Activated naive CD4-positive, alpha-beta T cell treated with anti-CD3 and anti-CD28 coated beads, Interleukin-2, amount 50 U/mL, for 16 hours (primary cell): ENCODE data around the gene DIRAS1.
"Not testable (repeated sequence)": the region's sequence is repeated elsewhere in the genome, so short reads cannot be mapped to it uniquely, and the experiment has no call there.

Experiments
- DNase-seq: peaks from one replicate; pipeline ENCODE4 v3.0.0-alpha.2; 2020

Gene DIRAS1

DNA sequence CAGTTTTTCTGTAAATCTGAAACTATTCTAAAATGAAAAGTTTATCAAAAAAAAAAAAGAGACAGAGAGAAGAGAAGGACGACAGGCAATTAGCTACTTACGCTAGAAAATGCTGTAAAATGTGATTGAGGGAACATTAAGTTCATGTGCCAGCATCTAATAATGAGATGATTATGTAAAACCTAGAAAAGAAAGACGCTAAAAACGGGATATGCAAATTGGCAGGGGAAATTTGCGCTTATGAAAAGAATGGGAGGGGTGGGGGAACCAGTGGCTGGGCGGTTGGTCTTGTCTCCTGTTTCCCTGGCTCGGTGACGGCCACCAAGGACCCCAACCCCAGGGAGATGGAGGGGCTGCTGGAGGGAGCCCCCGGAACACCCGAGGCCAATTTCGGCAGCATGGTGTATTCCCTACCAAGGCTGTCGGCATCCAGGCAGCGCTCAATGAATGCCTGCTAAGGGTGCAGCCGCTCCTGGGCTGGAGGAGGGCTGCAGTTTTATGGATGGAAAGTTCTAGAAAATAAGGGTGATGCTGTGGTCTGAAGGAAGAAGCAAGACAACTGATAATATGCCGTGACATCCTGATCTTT lies 52.9 kb downstream of the DIRAS1 start:
- DNase-seq: no peak

DNA sequence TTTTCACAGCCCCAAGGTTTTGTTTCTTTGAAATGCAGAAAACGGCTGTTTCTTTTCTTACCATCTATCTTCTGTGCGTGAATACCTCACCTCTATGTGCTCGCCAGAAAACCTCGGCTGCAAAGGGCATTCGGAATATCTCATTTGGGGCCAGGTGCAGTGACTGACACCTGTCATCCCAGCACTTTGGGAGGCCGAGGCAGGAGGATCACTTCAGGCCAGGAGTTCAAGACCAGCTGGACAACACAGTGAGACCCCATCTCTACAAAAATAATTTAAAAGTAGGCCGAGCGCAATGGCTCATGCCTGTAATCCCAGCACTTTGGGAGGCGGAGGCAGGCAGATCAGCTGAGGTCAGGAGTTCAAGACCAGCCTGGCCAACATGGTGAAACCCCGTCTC lies 53.8 kb downstream of the DIRAS1 start:
- DNase-seq: not testable (repeated sequence)

DNA sequence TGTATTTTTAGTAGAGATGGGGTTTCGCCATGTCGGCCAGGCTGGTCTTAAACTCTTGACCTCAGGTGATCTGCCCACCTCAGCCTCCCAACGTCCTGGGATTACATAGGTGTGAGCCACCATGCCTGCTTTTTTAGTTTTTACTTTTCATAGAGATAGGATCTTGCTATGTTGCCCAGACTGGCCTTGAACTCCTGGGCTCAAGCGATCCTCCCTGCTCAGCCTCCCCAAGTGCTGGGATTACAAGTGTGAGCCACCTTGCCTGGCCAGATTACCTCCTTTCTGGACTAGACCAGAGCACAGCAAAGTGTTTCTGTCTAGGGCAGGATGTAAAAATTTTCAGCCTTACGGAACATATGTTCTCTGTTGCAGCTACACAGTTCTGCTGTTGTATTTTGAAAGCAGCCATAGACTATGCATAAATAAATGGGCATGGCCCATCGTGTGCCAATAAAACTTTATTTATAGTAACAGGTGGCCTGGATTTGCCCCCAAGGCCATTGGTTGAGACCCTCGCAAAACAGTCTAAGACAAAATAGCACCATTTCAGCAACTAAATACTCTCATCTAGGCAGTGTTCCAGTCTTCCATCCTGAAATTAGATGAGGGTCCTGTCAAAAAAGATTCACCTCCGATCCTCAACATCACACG lies 54.7 kb downstream of the DIRAS1 start:
- no peak for DNase-seq

DNA sequence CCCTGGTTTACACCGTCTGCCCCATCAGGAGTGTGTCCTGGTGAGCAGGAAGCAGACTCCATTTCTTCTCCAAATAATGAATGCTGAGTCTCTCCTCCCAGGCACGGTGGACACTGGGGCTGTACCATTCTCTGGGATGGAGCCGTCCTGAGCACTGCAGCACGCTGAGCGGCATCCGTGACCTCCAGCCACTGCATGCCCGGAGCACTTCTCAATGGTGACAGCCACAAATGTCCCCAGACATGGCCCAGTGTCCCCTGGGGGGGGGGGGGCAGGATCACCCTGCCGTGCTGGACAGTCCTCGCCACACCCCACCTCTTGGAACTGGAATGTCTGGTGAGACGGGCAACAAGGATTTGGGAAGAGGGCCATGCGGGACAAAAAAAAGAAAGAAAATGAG lies 56.1 kb downstream of the DIRAS1 start:
- no peak for DNase-seq
